H1 (cell line): ENCODE measurements around the gene IQCH. TPM values are rescaled to one million over a fixed set of nuclear protein-coding genes. Genes with fewer than 3 reads are reported as not detected.

ENCODE experiments used
- CTCF ChIP-seq, 3 experiments: IDR thresholded peaks; 1 replicate in 2 of 3; 2 replicates in 1 of 3; pipeline versions ENCODE4 v1.5.1 to v1.6.1; 2011; ENCODE audit warnings: low read length in 3 of 3, mild to moderate bottlenecking in 3 of 3, inconsistent platforms in 2 of 3, low read depth in 1 of 3, moderate library complexity in 1 of 3; ENCODE audit not compliant: insufficient read depth in 1 of 3; ENCODE audit errors: control extremely low read depth in 1 of 3
- SIN3A ChIP-seq, 2 experiments: IDR thresholded peaks in 1 of 2; conservative IDR thresholded peaks in 1 of 2; 2 replicates each; pipeline ENCODE4 v1.6.1; 2011 to 2012; ENCODE audit warnings: low read length in 2 of 2, improper control_type of control experiment in 1 of 2, low read depth in 1 of 2, mild to moderate bottlenecking in 1 of 2
- SP2 ChIP-seq: IDR thresholded peaks from 2 replicates; pipeline ENCODE4 v1.6.1; 2012; ENCODE audit warnings: mild to moderate bottlenecking, low read length, inconsistent platforms
- polyA plus RNA-seq, 7 experiments: library from polyadenylated mRNA; depleted of rRNA in 3 of 7; stranded (reverse) in 5 of 7; unstranded in 2 of 7; fragments of >200 nt in 5 of 7; fragments of 200-250 nt in 2 of 7; gene quantifications; 1 replicate in 5 of 7; 2 replicates in 1 of 7; 4 replicates in 1 of 7; pipeline versions ENCODE4 v1.2.1 to v1.2.3, GENCODE V29; 2011 to 2013; ENCODE audit warnings: missing spikeins in 2 of 7, mixed read lengths in 2 of 7
- total RNA-seq: library from RNA; stranded (reverse); fragmentation: NEBNext Ultra II Directional; extraction: Animal tissue kit (Norgen Biotek cat#: 25700); gene quantifications from 2 replicates; pipeline ENCODE4 v1.2.1, GENCODE V29; 2021

The IQCH gene
- total and polyA plus RNA-seq, 2 of the 8 experiments (the other 6 are each of a cell fraction or from before 2014, with no cell fraction given): 0.60 to 1.9 TPM

- TF ChIP-seq CTCF (IDR thresholded peaks at IDR 0.05; ENCODE audit: control extremely low read depth in 1 of 3, insufficient read depth in 1 of 3, low read depth in 1 of 3, low read length in 3 of 3): no peak
- no peak for TF ChIP-seq SP2
- TF ChIP-seq SIN3A (conservative IDR thresholded peaks at IDR 0.05 in 1 of 2, IDR thresholded peaks at IDR 0.05 in 1 of 2; ENCODE audit: low read depth in 1 of 2, low read length in 2 of 2): peak; percentile 39 to 97; a peak in 2 of 4 replicates
Measured at GRCh38 chr15:67254238-67255175, at the start of gene IQCH, which contains the start of gene AAGAB (continued).
